Esophagus muscularis mucosa (tissue), 3 donors: ENCODE results near the gene UBA5.
"Not testable (repeated sequence)": the region's sequence is repeated elsewhere in the genome, so short reads cannot be mapped to it uniquely, and the experiment has no call there.

Experiments used
- POLR2A ChIP-seq: fragments of 450-650 bp; IDR thresholded peaks from one replicate; pipeline ENCODE4 v1.6.1; 2017; ENCODE audit warnings: antibody characterized with exemption, moderate library complexity, mild to moderate bottlenecking, low read depth
- POLR2AphosphoS5 ChIP-seq, 2 donors: sonication (generic); formaldehyde crosslinking; IDR thresholded peaks; one replicate each; pipeline ENCODE4 v1.6.1; 2017; ENCODE audit warnings: antibody characterized with exemption in 2 of 2
- TF ChIP-seq, protein P1 (sequence below), 3 experiments: fragments of 200-600 bp in 2 of 3; fragments of 450-650 bp in 1 of 3; sonication (generic) in 2 of 3; IDR thresholded peaks; one replicate each; pipeline ENCODE4 v1.5.1; 2017 to 2019; ENCODE audit warnings: antibody characterized with exemption in 3 of 3, mild to moderate bottlenecking in 2 of 3, moderate library complexity in 1 of 3

GRCh38 chr3:132615301-132615700, 44.8 kb upstream of the UBA5 start:
- TF ChIP-seq, protein P1, sequence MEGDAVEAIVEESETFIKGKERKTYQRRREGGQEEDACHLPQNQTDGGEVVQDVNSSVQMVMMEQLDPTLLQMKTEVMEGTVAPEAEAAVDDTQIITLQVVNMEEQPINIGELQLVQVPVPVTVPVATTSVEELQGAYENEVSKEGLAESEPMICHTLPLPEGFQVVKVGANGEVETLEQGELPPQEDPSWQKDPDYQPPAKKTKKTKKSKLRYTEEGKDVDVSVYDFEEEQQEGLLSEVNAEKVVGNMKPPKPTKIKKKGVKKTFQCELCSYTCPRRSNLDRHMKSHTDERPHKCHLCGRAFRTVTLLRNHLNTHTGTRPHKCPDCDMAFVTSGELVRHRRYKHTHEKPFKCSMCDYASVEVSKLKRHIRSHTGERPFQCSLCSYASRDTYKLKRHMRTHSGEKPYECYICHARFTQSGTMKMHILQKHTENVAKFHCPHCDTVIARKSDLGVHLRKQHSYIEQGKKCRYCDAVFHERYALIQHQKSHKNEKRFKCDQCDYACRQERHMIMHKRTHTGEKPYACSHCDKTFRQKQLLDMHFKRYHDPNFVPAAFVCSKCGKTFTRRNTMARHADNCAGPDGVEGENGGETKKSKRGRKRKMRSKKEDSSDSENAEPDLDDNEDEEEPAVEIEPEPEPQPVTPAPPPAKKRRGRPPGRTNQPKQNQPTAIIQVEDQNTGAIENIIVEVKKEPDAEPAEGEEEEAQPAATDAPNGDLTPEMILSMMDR (IDR thresholded peaks at IDR 0.05), result not testable (repeated sequence)
- not testable (repeated sequence) for TF ChIP-seq POLR2AphosphoS5 (IDR thresholded peaks at IDR 0.05); POLR2A
